OCI-LY1 (cell line): ENCODE measurements around the gene ENTR1.

ENCODE experiments used
- H2AFZ ChIP-seq: fragments of 200-600 bp; sonication (generic), shearing (Covaris generic); 2 replicates; pipeline ENCODE4 v1.6.0; 2014; ENCODE audit warnings: antibody characterized with exemption, mild to moderate bottlenecking, low read length
- H3F3A ChIP-seq: fragments of 200-600 bp; sonication (generic), shearing (Covaris generic); 2 replicates; pipeline ENCODE4 v1.6.0; 2014; ENCODE audit warnings: mild to moderate bottlenecking, antibody characterized with exemption, low read length, moderate library complexity; ENCODE audit not compliant: insufficient read depth
- H3K27ac ChIP-seq: fragments of 200-600 bp; sonication (generic); 2 replicates; pipeline ENCODE4 v1.5.1; 2014; ENCODE audit warnings: low read length, mixed run types, mild to moderate bottlenecking, low read depth; ENCODE audit not compliant: poor library complexity, severe bottlenecking
- H3K27me3 ChIP-seq: fragments of 200-600 bp; sonication (generic); 2 replicates; pipeline ENCODE4 v1.6.0; 2014; ENCODE audit warnings: antibody characterized with exemption, mild to moderate bottlenecking, low read length, moderate library complexity; ENCODE audit not compliant: insufficient read depth
- H3K36me3 ChIP-seq: fragments of 200-600 bp; sonication (generic); 2 replicates; pipeline ENCODE4 v1.6.1; 2014; ENCODE audit warnings: mild to moderate bottlenecking, antibody characterized with exemption, low read length, moderate library complexity, mixed read lengths; ENCODE audit not compliant: insufficient read depth
- H3K4me1 ChIP-seq: fragments of 200-600 bp; sonication (generic); 2 replicates; pipeline ENCODE4 v1.5.1; 2014; ENCODE audit warnings: mild to moderate bottlenecking, low read length, moderate library complexity; ENCODE audit not compliant: insufficient read depth, severe bottlenecking
- H3K4me2 ChIP-seq: fragments of 200-600 bp; sonication (generic), shearing (Covaris generic); 2 replicates; pipeline ENCODE4 v1.6.1; 2014; ENCODE audit warnings: low read length
- H3K4me3 ChIP-seq: fragments of 200-600 bp; sonication (generic); 2 replicates; pipeline ENCODE4 v1.5.1; 2014; ENCODE audit warnings: low read length, low read depth, mild to moderate bottlenecking, mixed read lengths; ENCODE audit not compliant: poor library complexity, severe bottlenecking
- H3K79me2 ChIP-seq: fragments of 200-600 bp; shearing (Covaris generic); 2 replicates; pipeline ENCODE4 v1.6.1; 2016; ENCODE audit warnings: mixed run types, low read length, mixed read lengths; ENCODE audit not compliant: insufficient read depth
- H3K9ac ChIP-seq: fragments of 200-600 bp; sonication (generic), shearing (Covaris generic); 2 replicates; pipeline ENCODE4 v1.6.1; 2014; ENCODE audit warnings: mild to moderate bottlenecking, low read length, mixed read lengths
- H3K9me2 ChIP-seq: fragments of 200-600 bp; sonication (generic), shearing (Covaris generic); 2 replicates; pipeline ENCODE4 v1.6.1; 2014; ENCODE audit warnings: low read depth, mild to moderate bottlenecking, low read length, mixed read lengths
- H3K9me3 ChIP-seq: fragments of 200-600 bp; shearing (Covaris generic); 2 replicates; pipeline ENCODE4 v1.6.1; 2014; ENCODE audit warnings: low read length, mixed read lengths
- H4K20me1 ChIP-seq: fragments of 200-600 bp; sonication (generic), shearing (Covaris generic); 2 replicates; pipeline ENCODE4 v1.6.0; 2016; ENCODE audit warnings: mild to moderate bottlenecking, low read length; ENCODE audit not compliant: insufficient read depth
- CTCF ChIP-seq: fragments of 200-600 bp; sonication (generic), shearing (Covaris generic); IDR thresholded peaks from 2 replicates; pipeline ENCODE4 v1.5.1; 2017; ENCODE audit warnings: mild to moderate bottlenecking, antibody characterized with exemption, low read length, moderate library complexity, mixed read lengths
- EZH2 ChIP-seq: fragments of 200-600 bp; sonication (generic), shearing (Covaris generic); IDR thresholded peaks from 2 replicates; pipeline ENCODE4 v1.8.0; 2017; ENCODE audit warnings: borderline replicate concordance, mixed run types, mild to moderate bottlenecking, antibody characterized with exemption, low read length, moderate library complexity, mixed read lengths

ENTR1 gene

GRCh38 chr9:136438548-136439480 is 28.4 kb upstream of the ENTR1 start:
- H3K4me3 ChIP-seq = peak overlapping the region; percentile 75
- TF ChIP-seq EZH2 (no peak), CTCF (no peak)
- no peaks in the 10 kb centered on the region for H3K9me2 ChIP-seq
- H3K4me1 ChIP-seq = peaks cover 30% of the 10 kb centered on the region
- no peaks in the 10 kb centered on the region for H4K20me1 ChIP-seq
- H3K9me3 ChIP-seq = no peaks in the 10 kb centered on the region
- peak overlapping the region; percentile 81 for H3K9ac ChIP-seq
- H3K79me2 ChIP-seq = no peaks in the 10 kb centered on the region
- no peak overlapping the region for H2AFZ ChIP-seq
- H3F3A ChIP-seq = no peaks in the 10 kb centered on the region
- no peak overlapping the region for H3K27ac ChIP-seq
- H3K4me2 ChIP-seq = peak overlapping the region; percentile 94
- H3K27me3 ChIP-seq = no peaks in the 10 kb centered on the region
- H3K36me3 ChIP-seq = peaks cover 28% of the 10 kb centered on the region

- TF ChIP-seq EZH2 (no peak), CTCF (no peak)
- Histone ChIP-seq H3K36me3 (peaks cover 22% of the 10 kb centered on the region), H3K4me2 (peak overlapping the region; percentile 94), H3K4me1 (peaks cover 30% of the 10 kb centered on the region), H3F3A (no peaks in the 10 kb centered on the region), H3K9me2 (no peaks in the 10 kb centered on the region), H3K79me2 (no peaks in the 10 kb centered on the region), H2AFZ (no peak overlapping the region), H4K20me1 (no peaks in the 10 kb centered on the region), H3K27ac (no peak overlapping the region), H3K27me3 (no peaks in the 10 kb centered on the region), H3K4me3 (peak overlapping the region; percentile 75), H3K9ac (peak overlapping the region; percentile 81), H3K9me3 (no peaks in the 10 kb centered on the region)
Observed at GRCh38 chr9:136437839-136438547, 27.6 kb upstream of the ENTR1 start.

- Histone ChIP-seq H3K27ac (no peak overlapping the region), H3K4me1 (peaks cover 30% of the 10 kb centered on the region), H3K4me2 (peak overlapping the region; percentile 94), H3K79me2 (no peaks in the 10 kb centered on the region), H3F3A (no peaks in the 10 kb centered on the region), H3K4me3 (peak overlapping the region; percentile 75), H3K9me2 (no peaks in the 10 kb centered on the region), H2AFZ (no peak overlapping the region), H3K9ac (peak overlapping the region; percentile 81; the same call in 1 of the 2 replicates), H3K9me3 (no peaks in the 10 kb centered on the region), H3K36me3 (peaks cover 16% of the 10 kb centered on the region), H3K27me3 (no peaks in the 10 kb centered on the region), H4K20me1 (no peaks in the 10 kb centered on the region)
- no peak for TF ChIP-seq CTCF
- TF ChIP-seq EZH2 = no peak
Observed at GRCh38 chr9:136437430-136437829, 27.0 kb upstream of the ENTR1 start.
